HEK293 (cell line): Measurements from ENCODE around the gene SERAC1.

Experiments
- CTCF ChIA-PET: fragments of 350-600 bp; formaldehyde crosslinking; extraction: SDS; loops from one replicate; lab custom pipeline; 2021; ENCODE audit warnings: antibody characterized with exemption; lab: Yijun Ruan, JAX
- POLR2A ChIA-PET: fragments of 300-600 bp; formaldehyde crosslinking; extraction: SDS; loops from one replicate; lab custom pipeline; 2020; ENCODE audit warnings: antibody characterized with exemption, inconsistent platforms; lab: Yijun Ruan, JAX
- H3K27ac ChIP-seq: fragments of 200-500 bp; sonication (Bioruptor generic); 2 replicates; pipeline ENCODE4 v1.5.1; 2014; ENCODE audit warnings: low read depth, low read length, control low read depth, inconsistent platforms; ENCODE audit errors: extremely low read depth
- H3K36me3 ChIP-seq, 2 experiments: fragments of 200-500 bp in 1 of 2; sonication (Bioruptor generic) in 1 of 2; 1 replicate in 1 of 2; 2 replicates in 1 of 2; pipeline ENCODE4 v1.5.1; 2014 to 2017; ENCODE audit warnings: inconsistent platforms in 2 of 2, low read length in 2 of 2; ENCODE audit not compliant: control insufficient read depth in 2 of 2, insufficient read depth in 1 of 2
- H3K4me1 ChIP-seq: fragments of 200-500 bp; sonication (Bioruptor generic); 2 replicates; pipeline ENCODE4 v1.5.1; 2014; ENCODE audit warnings: mild to moderate bottlenecking, low read length, inconsistent platforms; ENCODE audit not compliant: control insufficient read depth, insufficient read depth
- H3K4me3 ChIP-seq: 2 replicates; pipeline ENCODE4 v1.5.1; 2011; ENCODE audit warnings: low read depth, mild to moderate bottlenecking, control low read depth, low read length, moderate library complexity
- H3K9me3 ChIP-seq: fragments of 200-500 bp; sonication (Bioruptor generic); 2 replicates; pipeline ENCODE4 v1.5.1; 2014; ENCODE audit warnings: low read depth, low read length, inconsistent platforms; ENCODE audit not compliant: control insufficient read depth, insufficient read depth
- HOXC10 ChIP-seq: sonication (generic); formaldehyde crosslinking; IDR thresholded peaks from 2 replicates; pipeline ENCODE4 v1.8.1; 2023; ENCODE audit warnings: mild to moderate bottlenecking, missing genetic modification reagents
- MZF1 ChIP-seq: fragments of 450-650 bp; formaldehyde crosslinking; IDR thresholded peaks from 2 replicates; pipeline ENCODE4 v1.5.1; 2017; ENCODE audit warnings: missing biosample characterization, missing genetic modification characterization, borderline replicate concordance
- PRDM4 ChIP-seq: fragments of 450-650 bp; formaldehyde crosslinking; IDR thresholded peaks from 2 replicates; pipeline ENCODE4 v1.5.1; 2017; ENCODE audit warnings: missing biosample characterization, missing genetic modification characterization
- ZBTB8A ChIP-seq: fragments of 450-650 bp; formaldehyde crosslinking; IDR thresholded peaks from 2 replicates; pipeline ENCODE4 v1.5.1; 2016; ENCODE audit warnings: missing biosample characterization, missing genetic modification characterization
- ZFP41 ChIP-seq: fragments of 450-650 bp; formaldehyde crosslinking; IDR thresholded peaks from 2 replicates; pipeline ENCODE4 v1.5.1; 2016; ENCODE audit warnings: missing biosample characterization, missing genetic modification characterization, borderline replicate concordance
- ZNF132 ChIP-seq: fragments of 450-650 bp; formaldehyde crosslinking; IDR thresholded peaks from 2 replicates; pipeline ENCODE4 v1.5.1; 2017; ENCODE audit warnings: missing biosample characterization, missing genetic modification characterization, borderline replicate concordance
- ZNF133 ChIP-seq: fragments of 450-650 bp; formaldehyde crosslinking; IDR thresholded peaks from 2 replicates; pipeline ENCODE4 v1.5.1; 2016; ENCODE audit warnings: missing biosample characterization, missing genetic modification characterization
- ZNF138 ChIP-seq: fragments of 450-650 bp; formaldehyde crosslinking; IDR thresholded peaks from 2 replicates; pipeline ENCODE4 v1.5.1; 2016; ENCODE audit warnings: missing biosample characterization, missing genetic modification characterization, borderline replicate concordance
- ZNF266 ChIP-seq: fragments of 450-650 bp; formaldehyde crosslinking; IDR thresholded peaks from 2 replicates; pipeline ENCODE4 v1.5.1; 2016; ENCODE audit warnings: missing biosample characterization, missing genetic modification characterization, low read depth
- ZNF529 ChIP-seq: fragments of 450-650 bp; formaldehyde crosslinking; IDR thresholded peaks from 2 replicates; pipeline ENCODE4 v1.5.1; 2017; ENCODE audit warnings: missing genetic modification characterization, missing biosample characterization; ENCODE audit not compliant: insufficient replicate concordance
- ZNF530 ChIP-seq: fragments of 450-650 bp; formaldehyde crosslinking; IDR thresholded peaks from 2 replicates; pipeline ENCODE4 v1.5.1; 2016; ENCODE audit warnings: low read depth, missing biosample characterization, missing genetic modification characterization
- ZNF571 ChIP-seq: fragments of 450-650 bp; formaldehyde crosslinking; IDR thresholded peaks from 2 replicates; pipeline ENCODE4 v1.5.0; 2017; ENCODE audit warnings: missing biosample characterization, missing genetic modification characterization
- ZNF624 ChIP-seq: fragments of 450-650 bp; formaldehyde crosslinking; IDR thresholded peaks from 2 replicates; pipeline ENCODE4 v1.5.1; 2017; ENCODE audit warnings: missing biosample characterization, missing genetic modification characterization
- ZNF626 ChIP-seq: fragments of 450-650 bp; sonication (Bioruptor Pico); formaldehyde crosslinking; IDR thresholded peaks from 2 replicates; pipeline ENCODE4 v1.5.1; 2018; ENCODE audit warnings: missing biosample characterization, missing genetic modification characterization, inconsistent platforms
- ZNF660 ChIP-seq: fragments of 450-650 bp; IDR thresholded peaks from 2 replicates; pipeline ENCODE4 v1.5.1; 2018; ENCODE audit warnings: missing biosample characterization, mild to moderate bottlenecking, missing genetic modification characterization
- ZNF664 ChIP-seq: fragments of 450-650 bp; formaldehyde crosslinking; IDR thresholded peaks from 2 replicates; pipeline ENCODE4 v1.5.1; 2016; ENCODE audit warnings: missing biosample characterization, missing genetic modification characterization
- ZNF670 ChIP-seq: fragments of 450-650 bp; formaldehyde crosslinking; IDR thresholded peaks from 2 replicates; pipeline ENCODE4 v1.5.1; 2016; ENCODE audit warnings: missing biosample characterization, missing genetic modification characterization, low read depth
- TF ChIP-seq, protein P1 (sequence below): fragments of 450-650 bp; formaldehyde crosslinking; IDR thresholded peaks from 2 replicates; pipeline ENCODE4 v1.5.1; 2017; ENCODE audit warnings: missing biosample characterization, missing genetic modification characterization
- TF ChIP-seq, protein P2 (sequence below): fragments of 450-650 bp; formaldehyde crosslinking; IDR thresholded peaks from 2 replicates; pipeline ENCODE4 v1.5.1; 2016; ENCODE audit warnings: missing biosample characterization, missing genetic modification characterization
- TF ChIP-seq, protein P3 (sequence below): fragments of 450-650 bp; formaldehyde crosslinking; IDR thresholded peaks from 2 replicates; pipeline ENCODE4 v1.5.1; 2016; ENCODE audit warnings: missing biosample characterization, missing genetic modification characterization

SERAC1 gene

GRCh38 chr6:158191761-158192160, 23.7 kb upstream of the SERAC1 start:
- Histone ChIP-seq H3K4me3 (no peak overlapping the region), H3K36me3 (peaks cover 9 to 33% of the 10 kb centered on the region in 2 experiments; a peak in 2 of 3 replicates), H3K9me3 (no peaks in the 10 kb centered on the region), H3K27ac (no peak overlapping the region), H3K4me1 (no peaks in the 10 kb centered on the region)
- CTCF ChIA-PET = interaction anchor here (0.7 kb wide), 2 partner anchors 14 to 500 kb away, joined by 3 read pairs; no protein-coding TSS in a partner anchor
- POLR2A ChIA-PET = no interaction called here
- TF ChIP-seq ZNF266 (tag by site-specific recombination) (no peak), ZFP41 (tag by site-specific recombination) (no peak), ZNF664 (no peak), ZNF660 (tag by site-specific recombination) (no peak), ZNF624 (tag by site-specific recombination) (no peak), ZNF530 (no peak), ZNF133 (tag by site-specific recombination) (no peak), ZNF132 (tag by site-specific recombination) (no peak), MZF1 (tag by site-specific recombination) (no peak), ZNF626 (no peak), ZNF571 (tag by site-specific recombination) (no peak), ZBTB8A (tag by site-specific recombination) (no peak), HOXC10 (CRISPR knock-in tag) (no peak), PRDM4 (tag by site-specific recombination) (no peak), ZNF138 (tag by site-specific recombination) (no peak), ZNF529 (tag by site-specific recombination) (no peak), ZNF670 (no peak)
- TF ChIP-seq, protein P1, sequence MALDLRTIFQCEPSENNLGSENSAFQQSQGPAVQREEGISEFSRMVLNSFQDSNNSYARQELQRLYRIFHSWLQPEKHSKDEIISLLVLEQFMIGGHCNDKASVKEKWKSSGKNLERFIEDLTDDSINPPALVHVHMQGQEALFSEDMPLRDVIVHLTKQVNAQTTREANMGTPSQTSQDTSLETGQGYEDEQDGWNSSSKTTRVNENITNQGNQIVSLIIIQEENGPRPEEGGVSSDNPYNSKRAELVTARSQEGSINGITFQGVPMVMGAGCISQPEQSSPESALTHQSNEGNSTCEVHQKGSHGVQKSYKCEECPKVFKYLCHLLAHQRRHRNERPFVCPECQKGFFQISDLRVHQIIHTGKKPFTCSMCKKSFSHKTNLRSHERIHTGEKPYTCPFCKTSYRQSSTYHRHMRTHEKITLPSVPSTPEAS = no peak
- TF ChIP-seq, protein P2, sequence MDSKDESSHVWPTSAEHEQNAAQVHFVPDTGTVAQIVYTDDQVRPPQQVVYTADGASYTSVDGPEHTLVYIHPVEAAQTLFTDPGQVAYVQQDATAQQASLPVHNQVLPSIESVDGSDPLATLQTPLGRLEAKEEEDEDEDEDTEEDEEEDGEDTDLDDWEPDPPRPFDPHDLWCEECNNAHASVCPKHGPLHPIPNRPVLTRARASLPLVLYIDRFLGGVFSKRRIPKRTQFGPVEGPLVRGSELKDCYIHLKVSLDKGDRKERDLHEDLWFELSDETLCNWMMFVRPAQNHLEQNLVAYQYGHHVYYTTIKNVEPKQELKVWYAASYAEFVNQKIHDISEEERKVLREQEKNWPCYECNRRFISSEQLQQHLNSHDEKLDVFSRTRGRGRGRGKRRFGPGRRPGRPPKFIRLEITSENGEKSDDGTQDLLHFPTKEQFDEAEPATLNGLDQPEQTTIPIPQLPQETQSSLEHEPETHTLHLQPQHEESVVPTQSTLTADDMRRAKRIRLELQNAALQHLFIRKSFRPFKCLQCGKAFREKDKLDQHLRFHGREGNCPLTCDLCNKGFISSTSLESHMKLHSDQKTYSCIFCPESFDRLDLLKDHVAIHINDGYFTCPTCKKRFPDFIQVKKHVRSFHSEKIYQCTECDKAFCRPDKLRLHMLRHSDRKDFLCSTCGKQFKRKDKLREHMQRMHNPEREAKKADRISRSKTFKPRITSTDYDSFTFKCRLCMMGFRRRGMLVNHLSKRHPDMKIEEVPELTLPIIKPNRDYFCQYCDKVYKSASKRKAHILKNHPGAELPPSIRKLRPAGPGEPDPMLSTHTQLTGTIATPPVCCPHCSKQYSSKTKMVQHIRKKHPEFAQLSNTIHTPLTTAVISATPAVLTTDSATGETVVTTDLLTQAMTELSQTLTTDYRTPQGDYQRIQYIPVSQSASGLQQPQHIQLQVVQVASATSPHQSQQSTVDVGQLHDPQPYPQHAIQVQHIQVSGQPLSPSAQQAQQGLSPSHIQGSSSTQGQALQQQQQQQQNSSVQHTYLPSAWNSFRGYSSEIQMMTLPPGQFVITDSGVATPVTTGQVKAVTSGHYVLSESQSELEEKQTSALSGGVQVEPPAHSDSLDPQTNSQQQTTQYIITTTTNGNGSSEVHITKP (tag by site-specific recombination) = no peak
- TF ChIP-seq, protein P3, sequence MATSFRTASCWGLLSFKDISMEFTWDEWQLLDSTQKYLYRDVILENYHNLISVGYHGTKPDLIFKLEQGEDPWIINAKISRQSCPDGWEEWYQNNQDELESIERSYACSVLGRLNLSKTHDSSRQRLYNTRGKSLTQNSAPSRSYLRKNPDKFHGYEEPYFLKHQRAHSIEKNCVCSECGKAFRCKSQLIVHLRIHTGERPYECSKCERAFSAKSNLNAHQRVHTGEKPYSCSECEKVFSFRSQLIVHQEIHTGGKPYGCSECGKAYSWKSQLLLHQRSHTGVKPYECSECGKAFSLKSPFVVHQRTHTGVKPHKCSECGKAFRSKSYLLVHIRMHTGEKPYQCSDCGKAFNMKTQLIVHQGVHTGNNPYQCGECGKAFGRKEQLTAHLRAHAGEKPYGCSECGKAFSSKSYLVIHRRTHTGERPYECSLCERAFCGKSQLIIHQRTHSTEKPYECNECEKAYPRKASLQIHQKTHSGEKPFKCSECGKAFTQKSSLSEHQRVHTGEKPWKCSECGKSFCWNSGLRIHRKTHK (tag by site-specific recombination) = no peak
- TF ChIP-seq, all 188 proteins: peak for 0
